Endothelial cell of umbilical vein (primary cell): Measurements from ENCODE around the gene DGCR2.

ENCODE experiments used
- CTCF ChIP-seq, 2 donors: IDR thresholded peaks; 1 replicate in 1 of 2; 2 replicates in 1 of 2; pipeline ENCODE4 v1.5.1; 2011; ENCODE audit warnings: low read length in 2 of 2, mild to moderate bottlenecking in 2 of 2, moderate library complexity in 2 of 2, control low read depth in 1 of 2, inconsistent platforms in 1 of 2, low read depth in 1 of 2; ENCODE audit not compliant: insufficient read depth in 1 of 2; ENCODE audit errors: extremely low read depth in 1 of 2
- EZH2 ChIP-seq: IDR thresholded peaks from 2 replicates; pipeline ENCODE4 v1.6.1; 2012; ENCODE audit warnings: borderline replicate concordance, low read depth, mild to moderate bottlenecking, moderate library complexity, low read length, inconsistent platforms; ENCODE audit not compliant: severe bottlenecking
- FOS ChIP-seq: IDR thresholded peaks from 2 replicates; pipeline ENCODE4 v1.6.1; 2011; ENCODE audit warnings: mild to moderate bottlenecking, low read length, moderate library complexity, borderline replicate concordance; ENCODE audit not compliant: insufficient read depth
- GATA2 ChIP-seq: IDR thresholded peaks from 2 replicates; pipeline ENCODE4 v1.7.0; 2011; ENCODE audit warnings: low read depth, mild to moderate bottlenecking, moderate library complexity, mixed read lengths, low read length; ENCODE audit not compliant: insufficient read length, insufficient read depth
- JUN ChIP-seq: IDR thresholded peaks from 2 replicates; pipeline ENCODE4 v1.6.1; 2011; ENCODE audit warnings: borderline replicate concordance, low read depth; ENCODE audit not compliant: insufficient read length, insufficient read depth
- MAX ChIP-seq: IDR thresholded peaks from 2 replicates; pipeline ENCODE4 v1.6.1; 2011; ENCODE audit not compliant: insufficient read depth, insufficient read length
- MYC ChIP-seq: IDR thresholded peaks from one replicate; pipeline ENCODE4 v1.6.1; 2011; ENCODE audit warnings: mild to moderate bottlenecking, low read depth, low read length
- POLR2A ChIP-seq: IDR thresholded peaks from 2 replicates; pipeline ENCODE4 v1.6.1; 2012; ENCODE audit warnings: low read depth, mild to moderate bottlenecking, control low read depth, low read length
- POLR2AphosphoS5 ChIP-seq: IDR thresholded peaks from 2 replicates; pipeline ENCODE4 v1.6.1; 2012; ENCODE audit warnings: low read depth, mild to moderate bottlenecking, control low read depth, low read length, moderate library complexity; ENCODE audit not compliant: insufficient read depth

GRCh38 chr22:19040391-19040861 is 81.8 kb downstream of the DGCR2 start:
- TF ChIP-seq MAX (no peak), CTCF (IDR thresholded peaks at IDR 0.05; ENCODE audit: extremely low read depth in 1 of 2, insufficient read depth in 1 of 2, low read depth in 1 of 2, low read length in 2 of 2) (no peak), MYC (no peak), POLR2A (no peak), EZH2 (no peak), FOS (no peak), POLR2AphosphoS5 (no peak), JUN (no peak), GATA2 (no peak)
